SH-SY5Y (cell line): ENCODE data around the gene NOC2L.

Experiments used
- GATA2 ChIP-seq: IDR thresholded peaks from 2 replicates; pipeline ENCODE4 v1.6.1; 2011; ENCODE audit warnings: mild to moderate bottlenecking, low read depth, low read length
- GATA3 ChIP-seq: IDR thresholded peaks from 2 replicates; pipeline ENCODE4 v1.6.1; 2011; ENCODE audit warnings: low read depth, mild to moderate bottlenecking, low read length, moderate library complexity

DNA sequence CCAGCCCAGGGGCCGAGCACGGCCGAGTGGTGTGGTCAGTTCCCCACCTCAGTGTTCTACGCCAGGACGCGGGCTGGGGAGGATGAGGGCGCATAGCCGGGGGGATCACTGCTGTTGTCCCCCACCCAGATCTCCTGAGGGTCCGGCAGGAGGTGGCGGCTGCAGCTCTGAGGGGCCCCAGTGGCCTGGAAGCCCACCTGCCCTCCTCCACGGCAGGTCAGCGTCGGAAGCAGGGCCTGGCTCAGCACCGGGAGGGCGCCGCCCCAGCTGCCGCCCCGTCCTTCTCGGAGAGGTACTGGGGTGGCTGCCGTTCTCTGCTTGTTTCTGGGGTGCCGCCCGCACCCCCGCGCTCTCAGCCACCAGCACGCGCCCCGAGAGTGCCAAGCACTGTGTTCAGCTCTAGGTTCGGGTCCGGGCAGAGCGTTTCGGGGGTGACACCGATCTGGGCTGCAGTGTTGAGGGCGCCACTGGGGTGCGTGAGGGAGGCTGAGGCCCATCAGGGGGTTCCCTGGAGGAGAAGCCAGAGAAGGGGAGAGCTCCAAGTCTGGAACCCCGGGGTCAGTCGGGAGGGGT lies 18.0 kb downstream of the NOC2L start:
- TF ChIP-seq GATA2 (no peak), GATA3 (no peak)
